DOHH2 (cell line): Measurements from ENCODE around the gene ATP8A2.

Source experiments
- EZH2phosphoT487 ChIP-seq: fragments of 200-600 bp; sonication (generic); IDR thresholded peaks from 2 replicates; pipeline ENCODE4 v1.6.1; 2017; ENCODE audit warnings: borderline replicate concordance, mild to moderate bottlenecking, antibody characterized with exemption, low read length, moderate library complexity, mixed read lengths
- TF ChIP-seq, protein P1 (sequence below): fragments of 200-600 bp; sonication (generic); IDR thresholded peaks from one replicate; pipeline ENCODE4 v1.5.1; 2014; ENCODE audit warnings: antibody characterized with exemption, mild to moderate bottlenecking, low read depth, low read length; ENCODE audit not compliant: poor library complexity, severe bottlenecking

DNA sequence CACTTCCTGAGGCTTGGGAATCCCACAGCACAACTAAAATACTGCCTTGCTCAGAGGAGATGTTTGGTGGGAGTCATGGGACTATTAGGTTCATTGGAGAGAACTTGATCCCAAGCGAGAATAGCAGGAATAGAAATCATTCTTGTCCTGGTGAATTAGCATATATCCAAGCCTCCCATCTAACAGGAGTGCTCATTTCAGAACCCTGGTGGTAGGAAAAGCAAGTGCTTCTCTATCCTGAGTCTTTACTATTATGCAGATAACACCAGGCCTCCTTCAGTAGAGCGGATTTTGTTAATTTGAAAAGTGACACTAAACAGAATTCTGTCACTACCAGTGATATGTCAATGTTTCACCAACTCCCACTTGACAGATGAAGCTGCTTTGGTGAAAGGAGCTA is 199.5 kb downstream of the ATP8A2 start:
- TF ChIP-seq, protein P1, sequence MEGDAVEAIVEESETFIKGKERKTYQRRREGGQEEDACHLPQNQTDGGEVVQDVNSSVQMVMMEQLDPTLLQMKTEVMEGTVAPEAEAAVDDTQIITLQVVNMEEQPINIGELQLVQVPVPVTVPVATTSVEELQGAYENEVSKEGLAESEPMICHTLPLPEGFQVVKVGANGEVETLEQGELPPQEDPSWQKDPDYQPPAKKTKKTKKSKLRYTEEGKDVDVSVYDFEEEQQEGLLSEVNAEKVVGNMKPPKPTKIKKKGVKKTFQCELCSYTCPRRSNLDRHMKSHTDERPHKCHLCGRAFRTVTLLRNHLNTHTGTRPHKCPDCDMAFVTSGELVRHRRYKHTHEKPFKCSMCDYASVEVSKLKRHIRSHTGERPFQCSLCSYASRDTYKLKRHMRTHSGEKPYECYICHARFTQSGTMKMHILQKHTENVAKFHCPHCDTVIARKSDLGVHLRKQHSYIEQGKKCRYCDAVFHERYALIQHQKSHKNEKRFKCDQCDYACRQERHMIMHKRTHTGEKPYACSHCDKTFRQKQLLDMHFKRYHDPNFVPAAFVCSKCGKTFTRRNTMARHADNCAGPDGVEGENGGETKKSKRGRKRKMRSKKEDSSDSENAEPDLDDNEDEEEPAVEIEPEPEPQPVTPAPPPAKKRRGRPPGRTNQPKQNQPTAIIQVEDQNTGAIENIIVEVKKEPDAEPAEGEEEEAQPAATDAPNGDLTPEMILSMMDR = no peak
- no peak for TF ChIP-seq EZH2phosphoT487
